ENCODE measurements around the gene CCDC124.

The CCDC124 gene

GRCh38 chr19:17943274-17944221 is 10.7 kb downstream of the CCDC124 start:
- TF ChIP-seq TAF1 (IDR thresholded peaks at IDR 0.05; ENCODE audit: low read depth) (no peak), REST (IDR thresholded peaks at IDR 0.05; ENCODE audit: low read depth) (no peak), USF1 (IDR thresholded peaks at IDR 0.05) (no peak), RAD21 (IDR thresholded peaks at IDR 0.05; ENCODE audit: low read depth) (no peak), CREB1 (IDR thresholded peaks at IDR 0.05; ENCODE audit: low read depth) (no peak), YY1 (IDR thresholded peaks at IDR 0.05; ENCODE audit: low read depth) (no peak), EGR1 (IDR thresholded peaks at IDR 0.05) (no peak), TEAD4 (IDR thresholded peaks at IDR 0.05) (no peak), EP300 (IDR thresholded peaks at IDR 0.05; ENCODE audit: borderline replicate concordance) (no peak), NFIC (IDR thresholded peaks at IDR 0.05) (no peak)

- TF ChIP-seq EP300 (IDR thresholded peaks at IDR 0.05; ENCODE audit: borderline replicate concordance) (no peak), ZBTB7A (IDR thresholded peaks at IDR 0.05; ENCODE audit: low read depth) (no peak), NFIC (IDR thresholded peaks at IDR 0.05) (no peak), YY1 (IDR thresholded peaks at IDR 0.05; ENCODE audit: low read depth) (no peak), CEBPB (IDR thresholded peaks at IDR 0.05) (no peak), RAD21 (IDR thresholded peaks at IDR 0.05; ENCODE audit: low read depth) (no peak), CREB1 (IDR thresholded peaks at IDR 0.05; ENCODE audit: low read depth) (no peak), TEAD4 (IDR thresholded peaks at IDR 0.05) (no peak), USF1 (IDR thresholded peaks at IDR 0.05) (no peak), TCF12 (IDR thresholded peaks at IDR 0.05; ENCODE audit: low read depth) (no peak), MAX (IDR thresholded peaks at IDR 0.05) (no peak)
Observed at GRCh38 chr19:17944301-17944700, 11.5 kb downstream of the CCDC124 start.

- TF ChIP-seq MAX (IDR thresholded peaks at IDR 0.05) (no peak), YY1 (IDR thresholded peaks at IDR 0.05; ENCODE audit: low read depth) (no peak), TAF1 (IDR thresholded peaks at IDR 0.05; ENCODE audit: low read depth) (no peak), USF1 (IDR thresholded peaks at IDR 0.05) (no peak), CEBPB (IDR thresholded peaks at IDR 0.05) (no peak), EP300 (IDR thresholded peaks at IDR 0.05; ENCODE audit: borderline replicate concordance) (no peak; the same call in 1 of the 2 replicates), TEAD4 (IDR thresholded peaks at IDR 0.05) (no peak), REST (IDR thresholded peaks at IDR 0.05; ENCODE audit: low read depth) (no peak), FOXM1 (IDR thresholded peaks at IDR 0.05; ENCODE audit: borderline replicate concordance, low read depth) (no peak), CREB1 (IDR thresholded peaks at IDR 0.05; ENCODE audit: low read depth) (no peak)
Observed at GRCh38 chr19:17946965-17947784, 14.4 kb downstream of the CCDC124 start.

GRCh38 chr19:17947815-17948513 is 15.1 kb downstream of the CCDC124 start:
- TF ChIP-seq TCF12 (IDR thresholded peaks at IDR 0.05; ENCODE audit: low read depth) (no peak), NFIC (IDR thresholded peaks at IDR 0.05) (no peak), USF1 (IDR thresholded peaks at IDR 0.05) (no peak), FOXM1 (IDR thresholded peaks at IDR 0.05; ENCODE audit: borderline replicate concordance, low read depth) (no peak), MAX (IDR thresholded peaks at IDR 0.05) (peak; percentile 26; the same call in 1 of the 2 replicates), ZBTB7A (IDR thresholded peaks at IDR 0.05; ENCODE audit: low read depth) (peak; percentile 81; the same call in 1 of the 2 replicates), EGR1 (IDR thresholded peaks at IDR 0.05) (peak; percentile 86)
